ENCODE measurements around the gene MTHFD2. TPM values are rescaled to one million over a fixed set of nuclear protein-coding genes. Genes with fewer than 3 reads are reported as not detected.

Gene MTHFD2
- total and polyA plus RNA-seq, 2 donors (not counting 1 experiment from before 2014, with no cell fraction given) = 9.5 to 18.0 TPM

GRCh38 chr2:74235041-74235440, 36.6 kb downstream of the MTHFD2 start:
- no peak overlapping the region for H3K9ac ChIP-seq (ENCODE audit: low read length)
- intact Hi-C loops (cut with micrococcal nuclease) = no loop called here
- no peak overlapping the region for H3K27ac Mint-ChIP-seq
- no peaks in the 10 kb centered on the region for H3K9me3 ChIP-seq (ENCODE audit: control extremely low read depth in 1 of 3, control insufficient read depth in 2 of 3, insufficient read depth in 1 of 3, low read length in 2 of 3)
- no peak overlapping the region for H3K4me2 ChIP-seq (replicated peaks; ENCODE audit: low read depth, low read length, poor library complexity, severe bottlenecking)
- no peak overlapping the region for H3K27ac ChIP-seq (ENCODE audit: low read length in 2 of 2)
- no peaks in the 10 kb centered on the region for H4K20me1 ChIP-seq (ENCODE audit: control insufficient read depth, insufficient read depth, low read length, poor library complexity, severe bottlenecking)
- 88% methylated on average over 4 of the region's 5 CpGs for WGBS (ENCODE audit: insufficient coverage)
- H2AFZ ChIP-seq (ENCODE audit: insufficient read depth, low read depth, low read length, poor library complexity, severe bottlenecking) = no peak overlapping the region
- no peaks in the 10 kb centered on the region for H3K79me2 ChIP-seq (ENCODE audit: control insufficient read depth, insufficient read depth, low read length)
- no peak for DNase-seq
- H3K4me1 Mint-ChIP-seq = no peaks in the 10 kb centered on the region
- H3K27me3 Mint-ChIP-seq = no peaks in the 10 kb centered on the region
- H3K4me3 ChIP-seq (ENCODE audit: control extremely low read depth in 1 of 5, extremely low read depth in 1 of 5, insufficient read depth in 1 of 5, low read depth in 2 of 5, low read length in 4 of 5) = no peak overlapping the region
- no peaks in the 10 kb centered on the region for H3K4me1 ChIP-seq (ENCODE audit: control insufficient read depth in 2 of 2, insufficient read depth in 2 of 2, low read length in 2 of 2)
- peaks cover 0 to 2% of the 10 kb centered on the region in 2 experiments for H3K36me3 ChIP-seq (replicated peaks in 1 of 2; ENCODE audit: control extremely low read depth in 1 of 2, control insufficient read depth in 1 of 2, extremely low read depth in 1 of 2, insufficient read depth in 2 of 2, low read length in 1 of 2)
- no peak for TF ChIP-seq CTCF (IDR thresholded peaks at IDR 0.05)
- TF ChIP-seq EZH2 (IDR thresholded peaks at IDR 0.05; ENCODE audit: borderline replicate concordance, insufficient read depth, low read depth, low read length, poor library complexity, severe bottlenecking) = no peak
- no peak overlapping the region for H3K4me3 Mint-ChIP-seq
- ChIA-PET POLR2A (no interaction called here), CTCF (no interaction called here)
- ATAC-seq (ENCODE audit: low read depth) = no peak
- H3K9me3 Mint-ChIP-seq (ENCODE audit: insufficient read depth) = no peaks in the 10 kb centered on the region
- H3K27me3 ChIP-seq (replicated peaks in 1 of 4; ENCODE audit: control extremely low read depth in 1 of 4, control insufficient read depth in 3 of 4, insufficient read depth in 4 of 4, low read length in 3 of 4) = no peaks in the 10 kb centered on the region

GRCh38 chr2:74238879-74239278, 40.5 kb downstream of the MTHFD2 start:
- H3K4me2 ChIP-seq (replicated peaks; ENCODE audit: low read depth, low read length, poor library complexity, severe bottlenecking) = no peak overlapping the region
- CTCF ChIA-PET = interaction anchor here (4.6 kb wide), 1 partner anchor 12 kb away, joined by 22 read pairs; no protein-coding TSS in a partner anchor
- peaks cover 0 to 2% of the 10 kb centered on the region in 2 experiments for H3K36me3 ChIP-seq (replicated peaks in 1 of 2; ENCODE audit: control extremely low read depth in 1 of 2, control insufficient read depth in 1 of 2, extremely low read depth in 1 of 2, insufficient read depth in 2 of 2, low read length in 1 of 2)
- 81% methylated on average over 2 of the region's 2 CpGs for WGBS (ENCODE audit: insufficient coverage)
- no peak for DNase-seq
- H3K27ac ChIP-seq (ENCODE audit: low read length in 2 of 2) = no peak overlapping the region
- H4K20me1 ChIP-seq (ENCODE audit: control insufficient read depth, insufficient read depth, low read length, poor library complexity, severe bottlenecking) = no peaks in the 10 kb centered on the region
- no peaks in the 10 kb centered on the region for H3K4me1 ChIP-seq (ENCODE audit: control insufficient read depth in 2 of 2, insufficient read depth in 2 of 2, low read length in 2 of 2)
- no peak overlapping the region for H3K9ac ChIP-seq (ENCODE audit: low read length)
- intact Hi-C loops (cut with micrococcal nuclease) = no loop called here
- TF ChIP-seq EZH2 (IDR thresholded peaks at IDR 0.05; ENCODE audit: borderline replicate concordance, insufficient read depth, low read depth, low read length, poor library complexity, severe bottlenecking) = no peak
- TF ChIP-seq CTCF (IDR thresholded peaks at IDR 0.05) = no peak
- no peak overlapping the region for H3K4me3 ChIP-seq (ENCODE audit: control extremely low read depth in 1 of 5, extremely low read depth in 1 of 5, insufficient read depth in 1 of 5, low read depth in 2 of 5, low read length in 4 of 5)
- no peaks in the 10 kb centered on the region for H3K4me1 Mint-ChIP-seq
- ATAC-seq (ENCODE audit: low read depth) = no peak
- no peak overlapping the region for H3K4me3 Mint-ChIP-seq
- no peaks in the 10 kb centered on the region for H3K27me3 Mint-ChIP-seq
- no peaks in the 10 kb centered on the region for H3K9me3 Mint-ChIP-seq (ENCODE audit: insufficient read depth)
- POLR2A ChIA-PET = no interaction called here
- H2AFZ ChIP-seq (ENCODE audit: insufficient read depth, low read depth, low read length, poor library complexity, severe bottlenecking) = no peak overlapping the region
- no peaks in the 10 kb centered on the region for H3K79me2 ChIP-seq (ENCODE audit: control insufficient read depth, insufficient read depth, low read length)
- no peaks in the 10 kb centered on the region for H3K9me3 ChIP-seq (ENCODE audit: control extremely low read depth in 1 of 3, control insufficient read depth in 2 of 3, insufficient read depth in 1 of 3, low read length in 2 of 3)
- H3K27me3 ChIP-seq (replicated peaks in 1 of 4; ENCODE audit: control extremely low read depth in 1 of 4, control insufficient read depth in 3 of 4, insufficient read depth in 4 of 4, low read length in 3 of 4) = no peaks in the 10 kb centered on the region
- H3K27ac Mint-ChIP-seq = no peak overlapping the region
